GM12873 (cell line): Measurements from ENCODE around the gene SH3TC1.

Experiments used
- CTCF ChIP-seq: IDR thresholded peaks from 2 replicates; pipeline ENCODE4 v1.5.1; 2012; ENCODE audit warnings: low read depth, mild to moderate bottlenecking, moderate library complexity, low read length, control low read depth; ENCODE audit not compliant: insufficient read depth; ENCODE audit errors: missing control alignments

SH3TC1 gene

GRCh38 chr4:8203052-8203401 is 3.9 kb downstream of the SH3TC1 start:
- TF ChIP-seq CTCF, result no peak

- TF ChIP-seq CTCF, result no peak
Measured at GRCh38 chr4:8203817-8204216, 4.7 kb downstream of the SH3TC1 start.

DNA sequence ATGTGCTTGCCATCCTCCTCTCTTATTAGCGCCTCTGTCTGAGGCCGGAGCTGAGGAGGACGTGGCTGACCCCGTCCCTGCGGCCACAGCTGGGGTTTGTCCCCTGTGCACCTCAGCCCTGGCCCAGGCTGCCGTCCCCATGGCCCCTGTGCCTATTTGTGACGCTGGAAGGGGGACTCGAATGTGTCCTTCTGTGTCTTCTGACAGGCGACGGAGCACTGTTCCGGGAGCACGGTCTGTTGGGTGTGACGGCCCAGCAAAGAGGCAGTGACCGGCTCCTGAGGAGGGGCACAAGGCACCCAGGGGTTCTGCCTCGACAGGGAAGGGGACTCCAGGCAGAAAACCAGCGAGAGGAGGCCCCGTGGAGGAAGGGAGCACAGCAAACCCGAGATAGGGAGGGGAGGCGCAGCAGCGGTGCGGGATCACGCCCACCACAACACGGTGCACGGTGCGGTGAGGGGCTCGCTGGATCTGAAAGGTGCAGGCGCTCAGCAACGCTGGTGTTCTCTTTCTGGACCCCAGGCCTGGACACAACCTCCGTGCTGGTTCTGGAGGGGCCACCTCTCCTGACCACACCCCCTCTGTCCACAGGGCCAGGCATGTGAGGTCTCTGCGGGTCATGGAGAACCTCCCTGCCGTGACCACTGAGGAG is 5.6 kb downstream of the SH3TC1 start:
- no peak for TF ChIP-seq CTCF

GRCh38 chr4:8205241-8205707 is 6.2 kb downstream of the SH3TC1 start:
- no peak for TF ChIP-seq CTCF

DNA sequence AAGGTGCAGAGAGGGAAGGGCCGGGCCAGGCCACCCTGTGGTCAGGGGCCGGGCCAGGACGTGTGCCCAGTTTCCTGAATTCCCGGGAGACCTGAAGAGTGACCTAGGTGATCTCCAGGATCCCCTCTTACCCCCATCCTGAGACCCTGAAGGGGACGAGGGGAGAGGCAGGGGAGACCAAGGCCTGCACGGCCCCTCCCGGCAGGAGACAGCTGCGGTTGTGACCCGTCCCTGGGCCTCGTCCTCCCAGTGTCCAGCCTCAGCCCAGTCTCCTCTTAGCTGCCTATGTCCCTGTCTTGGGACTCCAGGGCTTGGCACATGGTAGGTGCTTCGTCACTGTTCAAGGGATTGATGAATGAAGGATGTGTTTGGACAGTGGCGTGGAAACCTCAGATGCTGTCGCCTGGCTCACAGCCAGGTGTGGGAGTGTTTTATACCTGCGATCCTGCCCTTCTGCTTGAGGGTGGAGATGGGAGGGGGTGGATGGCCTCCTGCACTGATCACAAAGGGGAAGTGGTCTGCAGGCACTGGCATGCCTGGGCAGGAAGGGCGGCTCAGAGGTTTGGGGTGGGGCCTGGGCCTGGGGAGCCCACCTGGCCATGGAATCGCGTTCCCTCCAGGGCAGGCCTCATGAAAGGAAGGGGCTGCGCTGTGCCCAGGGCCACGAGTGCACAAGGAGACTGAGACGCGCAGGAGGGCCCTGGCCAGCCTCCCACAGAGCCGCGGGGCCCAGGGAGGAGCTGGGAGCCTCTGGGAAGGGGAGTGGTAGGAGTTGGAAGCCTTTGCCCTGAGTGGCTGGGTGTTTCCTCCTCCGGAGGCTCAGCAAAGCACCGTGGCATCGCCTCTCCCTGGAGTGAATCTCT is 6.9 kb downstream of the SH3TC1 start:
- no peak for TF ChIP-seq CTCF

DNA sequence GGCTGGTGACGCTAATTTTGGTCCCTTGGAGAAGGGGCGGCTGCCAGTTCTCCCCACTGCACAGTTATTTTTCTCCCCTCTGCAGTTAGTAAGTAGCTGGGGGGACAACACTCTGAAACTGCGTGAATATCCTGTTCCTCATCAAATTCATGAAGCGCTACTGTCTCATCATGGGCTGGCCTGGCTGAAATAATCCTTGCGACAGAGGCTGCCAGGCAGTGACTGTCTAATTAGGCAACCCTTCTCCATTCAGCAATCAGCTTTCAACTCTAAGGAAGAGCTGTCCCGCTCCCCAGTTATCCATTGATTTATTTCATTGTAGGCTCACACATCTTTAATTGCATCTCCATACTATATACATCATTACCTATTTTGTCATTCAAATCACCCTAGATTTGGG is 8.2 kb downstream of the SH3TC1 start:
- TF ChIP-seq CTCF, result no peak

DNA sequence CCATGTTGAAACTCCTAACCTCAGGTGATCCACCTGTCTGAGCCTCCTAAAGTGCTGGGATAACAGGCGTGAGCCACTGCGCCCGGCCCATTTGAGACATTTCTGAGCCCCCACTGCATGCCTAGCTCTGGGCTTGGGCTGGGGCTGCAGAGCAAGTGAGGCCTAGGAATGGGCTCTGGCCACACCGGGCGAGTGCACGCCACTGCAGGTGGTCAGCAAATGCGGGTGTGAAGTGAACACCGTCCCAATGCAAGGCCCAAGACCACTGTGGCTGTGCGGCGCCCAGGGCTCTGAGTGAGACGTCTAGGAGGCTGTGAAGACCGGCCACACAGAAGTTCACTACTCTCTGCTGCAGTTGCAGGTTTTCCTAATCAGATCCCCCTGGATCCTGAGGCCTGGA is 9.5 kb downstream of the SH3TC1 start:
- TF ChIP-seq CTCF, result no peak
